Mucosa of gallbladder (tissue), 1 donor: ENCODE data around the gene E4F1. TPM values are rescaled to one million over a fixed set of nuclear protein-coding genes. Genes with fewer than 3 reads are reported as not detected.

ENCODE experiments used
- DNase-seq: peaks from one replicate; pipeline ENCODE4 v3.0.0-alpha.2; 2020; ENCODE audit warnings: low spot score
- total RNA-seq: library from RNA; stranded (reverse); gene quantifications from one replicate; pipeline ENCODE4 v1.2.1, GENCODE V29; 2021
- donor health status: DM: no; HTN: no; CAD: no.

The E4F1 gene
- total RNA-seq, 1 donor from 2014 or later: 33.3 TPM

DNA sequence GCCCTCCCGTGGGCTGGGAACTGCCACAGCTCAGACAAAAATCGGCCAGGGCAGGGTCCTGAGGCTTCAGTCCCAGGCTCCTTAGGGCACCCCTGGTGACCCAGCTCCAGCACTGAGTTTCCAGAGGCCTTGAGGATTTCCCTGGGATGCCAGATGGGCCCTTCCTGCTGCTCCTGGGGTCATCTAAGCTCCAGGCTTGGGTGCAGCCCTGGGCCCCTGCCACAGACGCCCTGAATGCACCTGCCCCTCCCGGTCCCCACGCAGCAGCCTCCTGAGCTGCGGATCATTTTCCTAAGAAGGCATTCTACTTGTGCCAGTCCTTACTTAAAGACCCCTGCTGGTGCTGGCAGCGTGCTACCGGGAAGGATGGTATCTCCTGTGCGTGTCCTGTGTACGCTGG is 50.5 kb downstream of the E4F1 start:
- DNase-seq: no peak

DNA sequence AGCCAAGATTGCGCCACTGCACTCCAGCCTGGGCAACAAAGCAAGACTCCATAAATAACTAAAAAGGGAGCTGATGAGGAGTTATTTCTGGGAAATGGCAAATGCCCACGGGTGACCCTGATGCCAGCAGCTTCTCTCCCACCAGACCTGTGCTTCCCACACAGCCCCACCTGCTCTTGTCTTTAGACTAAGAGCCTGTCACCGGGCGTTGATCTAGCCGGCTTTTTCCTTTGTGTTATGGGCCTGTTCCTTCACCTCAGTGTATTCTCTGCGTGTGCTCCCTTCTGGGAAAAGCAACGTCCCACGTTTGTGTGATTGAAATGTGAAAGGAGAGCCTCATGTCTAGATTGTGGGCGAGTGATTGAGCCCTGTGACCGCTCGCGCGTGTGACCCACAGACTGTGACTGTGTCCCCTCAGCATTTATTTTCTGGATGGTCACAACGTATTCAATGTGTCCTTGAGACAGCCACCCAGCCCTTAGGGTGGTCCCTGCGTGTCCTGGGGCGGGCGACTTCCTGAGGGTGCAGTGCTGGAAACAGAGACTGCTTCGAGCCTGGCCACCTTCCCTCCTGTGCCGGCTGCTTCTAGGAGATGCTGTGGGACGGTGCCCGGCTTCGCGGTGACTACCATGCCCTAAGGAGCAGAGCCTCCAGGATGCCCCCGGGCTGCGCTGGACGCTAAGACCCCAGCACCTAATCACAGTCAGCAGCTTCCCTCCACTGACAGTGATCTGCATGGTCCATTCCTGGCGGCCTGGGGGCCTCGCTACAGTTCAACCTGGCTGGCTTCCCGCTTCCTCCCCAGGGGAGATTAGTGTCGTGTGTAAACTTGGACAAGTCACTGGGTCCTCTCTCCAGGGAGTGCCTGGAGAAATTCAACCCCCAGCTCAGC is 52.3 kb downstream of the E4F1 start:
- DNase-seq: no peak

- DNase-seq: no peak
Observed at GRCh38 chr16:2276368-2277195, 53.2 kb downstream of the E4F1 start.

- no peak for DNase-seq
Observed at GRCh38 chr16:2277466-2278271, 54.3 kb downstream of the E4F1 start.

GRCh38 chr16:2278272-2278608 is 54.8 kb downstream of the E4F1 start:
- DNase-seq: no peak

DNA sequence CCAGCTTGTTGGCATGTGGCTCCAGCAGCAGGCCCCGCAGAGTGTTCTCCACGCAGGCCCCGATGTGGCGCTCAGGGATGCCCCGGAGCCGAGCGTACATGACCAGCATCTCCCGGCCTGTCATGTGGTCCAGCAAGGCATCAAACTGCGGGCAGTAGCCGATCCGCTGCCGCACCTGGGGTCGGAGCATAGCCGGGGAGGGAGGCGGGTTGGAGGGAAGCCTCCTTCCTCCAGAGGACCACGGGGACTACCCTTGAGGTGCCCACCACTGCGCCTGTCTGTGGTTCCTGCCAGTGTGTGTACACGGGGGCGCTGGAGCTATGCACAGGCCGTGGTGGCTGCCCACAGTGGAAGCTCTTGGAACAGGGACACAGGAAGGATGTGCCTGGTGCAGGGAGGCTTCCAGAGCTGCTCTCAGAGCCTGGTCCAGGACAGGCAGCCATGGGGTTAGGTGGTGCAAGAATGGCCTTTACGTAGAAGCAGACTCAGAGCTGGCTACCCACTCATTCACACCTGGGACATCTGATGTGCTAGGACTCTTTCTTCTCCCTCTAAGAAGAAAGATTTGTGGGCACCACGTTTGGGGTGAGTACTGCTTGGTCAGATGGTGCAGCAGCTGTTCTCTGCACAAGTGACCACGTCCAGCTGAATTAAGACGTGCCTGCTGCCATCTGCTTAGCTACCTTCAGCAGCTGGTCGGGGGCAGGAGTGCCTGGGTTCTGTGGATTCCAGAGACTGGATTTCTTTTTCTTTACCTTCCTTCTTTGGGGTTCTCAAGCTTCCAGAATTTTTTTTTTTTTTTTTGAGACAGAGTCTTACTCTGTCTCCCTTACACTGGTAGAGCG is 55.8 kb downstream of the E4F1 start:
- DNase-seq: no peak

- DNase-seq: no peak
Observed at GRCh38 chr16:2280461-2280860, 57.1 kb downstream of the E4F1 start.

DNA sequence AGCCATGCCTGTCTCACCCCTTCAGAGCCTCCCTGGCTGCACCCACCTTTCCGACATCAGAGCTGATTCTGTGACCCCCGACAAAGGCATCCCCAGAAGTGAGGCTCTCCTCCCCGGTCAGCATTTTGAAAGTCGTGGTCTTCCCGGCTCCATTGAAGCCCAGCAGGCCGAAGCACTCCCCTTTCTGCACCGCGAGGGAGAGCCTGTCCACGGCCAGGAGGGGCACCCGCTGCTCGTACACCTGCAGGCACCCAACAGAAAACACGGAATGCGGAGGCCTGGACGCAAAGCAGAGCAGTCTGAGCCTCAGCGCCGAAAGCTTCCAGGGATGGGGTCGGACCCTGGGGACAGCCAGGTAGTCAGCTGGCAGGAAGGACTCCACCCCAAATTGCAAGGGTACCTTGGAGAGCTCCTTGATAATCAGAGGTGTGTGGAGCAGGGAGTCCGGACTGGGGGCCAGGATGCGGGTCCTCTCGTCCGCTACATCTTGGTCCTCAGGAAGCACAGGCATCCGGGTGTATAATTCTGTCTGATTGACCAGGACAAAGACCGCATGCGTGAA is 57.7 kb downstream of the E4F1 start:
- no peak for DNase-seq

- DNase-seq: no peak
Observed at GRCh38 chr16:2282262-2282661, 58.9 kb downstream of the E4F1 start.

DNA sequence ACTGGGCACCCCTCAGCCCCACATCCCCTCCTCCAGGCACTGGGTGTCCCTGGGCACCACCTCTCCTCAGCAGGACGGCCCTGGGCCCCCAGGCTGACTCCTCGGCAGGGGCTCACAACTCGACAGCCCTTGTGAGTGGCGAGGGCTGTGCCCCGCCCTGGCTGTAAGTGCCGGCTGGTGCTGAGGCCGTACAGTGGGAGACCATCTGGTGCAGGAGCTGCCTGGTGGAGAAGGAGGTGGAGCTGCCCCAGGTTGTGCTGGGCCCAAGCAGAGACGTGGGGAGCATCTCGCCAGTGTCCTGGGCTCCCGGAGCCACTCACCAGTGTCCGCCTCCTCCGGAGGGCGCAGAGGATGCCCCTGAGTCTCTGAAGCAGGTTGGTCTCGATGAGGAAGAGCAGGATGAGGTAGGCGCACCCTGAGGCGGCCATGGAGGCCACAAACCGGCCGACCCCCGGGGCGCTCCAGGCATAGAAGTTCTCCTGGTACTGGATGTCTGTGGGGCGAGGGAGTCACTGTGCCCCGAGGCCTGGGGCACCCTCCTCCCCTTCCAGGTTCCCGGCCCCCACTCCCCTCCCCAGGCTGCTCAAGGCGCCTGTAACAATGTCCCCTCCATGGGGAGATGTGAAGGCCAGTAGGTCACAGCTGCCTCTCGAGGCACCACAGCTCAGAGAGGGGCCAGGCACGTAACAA is 59.6 kb downstream of the E4F1 start:
- DNase-seq: no peak

GRCh38 chr16:2284001-2284770 is 60.8 kb downstream of the E4F1 start:
- no peak for DNase-seq

GRCh38 chr16:2284797-2285576 is 61.6 kb downstream of the E4F1 start:
- DNase-seq: no peak

Other genes starting within 250 kb of the E4F1 start
- gene NOXO1, start 242.1 kb upstream of the E4F1 start, total RNA-seq: 2.7 TPM
- 34.3 TPM for gene GFER, start 239.4 kb upstream of the E4F1 start, total RNA-seq
- 1.4 TPM for gene SYNGR3, start 233.6 kb upstream of the E4F1 start, total RNA-seq
- 42.1 TPM for gene ZNF598, start 213.8 kb upstream of the E4F1 start, total RNA-seq
- gene NPW, start 203.8 kb upstream of the E4F1 start, total RNA-seq: 1.6 TPM
- 121 TPM for gene NHERF2, start 196.7 kb upstream of the E4F1 start, total RNA-seq
- 33.9 TPM for gene NTHL1, start 175.8 kb upstream of the E4F1 start, total RNA-seq
- gene TSC2, start 175.6 kb upstream of the E4F1 start, total RNA-seq: 185 TPM
- gene PKD1, start 87.7 kb upstream of the E4F1 start, total RNA-seq: 154 TPM
- gene RAB26, start 75.0 kb upstream of the E4F1 start, total RNA-seq: 7.7 TPM
- gene TRAF7, start 67.8 kb upstream of the E4F1 start, total RNA-seq: 100 TPM
- gene CASKIN1, start 27.0 kb upstream of the E4F1 start, total RNA-seq: 0.58 TPM
- 31.2 TPM for gene MLST8, start 18.1 kb upstream of the E4F1 start, total RNA-seq
- gene BRICD5, start 12.7 kb upstream of the E4F1 start, total RNA-seq: 15.2 TPM
- gene PGP, start 8.8 kb upstream of the E4F1 start, total RNA-seq: 19.7 TPM
- 4.6 TPM for gene DNASE1L2, start 12.9 kb downstream of the E4F1 start, total RNA-seq
- gene ECI1, start 28.0 kb downstream of the E4F1 start, total RNA-seq: 69.9 TPM
- 114 TPM for gene RNPS1, start 44.5 kb downstream of the E4F1 start, total RNA-seq
- 18.3 TPM for gene ABCA3, start 117.1 kb downstream of the E4F1 start, total RNA-seq
- 3.7 TPM for gene CCNF, start 205.9 kb downstream of the E4F1 start, total RNA-seq
- 0.60 TPM for gene TEDC2, start 236.5 kb downstream of the E4F1 start, total RNA-seq
- 0.46 TPM for gene NTN3, start 247.7 kb downstream of the E4F1 start, total RNA-seq